Measurements from ENCODE around the gene CHRNB4.

GRCh38 chr15:78605680-78606079, 35.3 kb downstream of the CHRNB4 start:
- TF ChIP-seq CTCF (IDR thresholded peaks at IDR 0.05) (no peak), POLR2A (IDR thresholded peaks at IDR 0.05) (no peak)
